NCI-H82 (cell line): ENCODE results near the gene HSD3B7.
A peak's percentile ranks its signal among the peaks of the same experiment; 100 is the strongest.
"Not testable (repeated sequence)": the region's sequence is repeated elsewhere in the genome, so short reads cannot be mapped to it uniquely, and the experiment has no call there.

Experiments
- DNase-seq: peaks from one replicate; lab custom pipeline; 2025; lab: John Stamatoyannopoulos, UW

Gene HSD3B7

DNA sequence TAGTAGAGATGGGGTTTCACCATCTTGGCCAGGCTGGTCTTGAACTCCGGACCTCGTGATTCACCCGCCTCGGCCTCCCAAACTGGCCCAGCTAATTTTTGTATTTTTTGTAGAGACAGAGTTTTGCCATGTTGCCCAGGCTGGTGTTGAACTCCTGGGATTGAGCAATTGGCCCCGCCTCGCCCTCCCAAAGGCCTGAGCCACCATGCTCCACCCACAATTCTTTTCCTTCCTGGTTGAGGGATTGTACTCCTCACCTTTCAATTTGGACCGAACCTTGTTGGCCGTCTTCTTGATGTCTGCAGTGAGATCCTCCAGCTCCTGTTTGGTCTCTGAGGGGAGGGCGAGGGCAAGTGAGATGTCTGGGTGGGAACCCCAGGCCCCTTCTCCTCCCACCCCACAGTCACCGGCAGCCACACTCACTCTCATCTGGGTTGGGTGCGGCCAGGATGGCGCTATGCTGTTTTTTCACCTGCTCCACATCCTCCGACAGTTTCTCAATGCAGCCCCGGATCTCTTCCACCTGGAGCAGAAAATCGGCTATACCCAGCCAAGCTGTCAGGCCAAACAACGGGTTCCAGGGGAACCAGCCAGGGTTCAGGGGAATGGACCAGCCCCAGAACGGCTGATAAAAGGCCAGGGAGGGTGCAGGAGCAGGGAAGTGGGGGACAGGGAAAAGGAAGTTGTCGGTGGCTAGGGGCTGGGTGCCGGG lies 15.8 kb downstream of the HSD3B7 start:
- DNase-seq = no peak

DNA sequence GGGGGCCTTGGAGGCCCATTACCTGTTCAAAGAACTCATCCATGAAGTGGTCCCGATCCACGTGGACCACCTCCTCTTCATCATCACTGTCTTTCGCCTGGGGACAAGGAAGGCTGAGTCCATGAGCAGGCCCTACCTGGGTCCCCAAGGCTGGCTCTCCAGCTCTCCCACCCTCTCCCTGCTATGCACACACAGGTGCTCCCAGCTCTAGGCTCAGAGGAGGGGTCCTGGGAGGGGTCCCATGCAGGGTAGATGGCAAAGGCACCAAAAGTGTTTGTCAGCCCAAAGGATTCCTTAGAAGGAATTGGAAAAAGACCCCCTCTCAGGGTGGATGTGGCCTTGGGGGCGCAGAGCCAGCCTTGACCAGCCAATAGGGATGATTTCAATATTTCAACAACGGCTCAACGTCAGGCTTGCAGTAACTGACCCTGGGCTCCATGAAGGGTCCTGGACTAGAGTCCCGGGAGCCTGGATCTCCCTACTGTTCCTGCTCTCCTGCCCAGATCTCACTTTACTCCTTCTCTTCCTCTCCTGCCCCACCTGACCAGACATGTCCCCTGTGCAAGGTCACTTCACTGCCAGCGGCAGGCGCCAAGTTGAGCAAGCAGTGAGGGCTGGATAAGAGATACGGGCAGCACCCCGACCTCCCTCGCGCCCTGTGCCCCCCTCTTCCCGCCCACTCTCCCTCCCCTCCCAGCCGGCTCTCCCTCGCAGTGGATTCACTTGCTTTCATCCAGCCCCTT lies 16.7 kb downstream of the HSD3B7 start:
- no peak for DNase-seq

GRCh38 chr16:31002250-31002700 lies 17.3 kb downstream of the HSD3B7 start:
- no peak for DNase-seq

DNA sequence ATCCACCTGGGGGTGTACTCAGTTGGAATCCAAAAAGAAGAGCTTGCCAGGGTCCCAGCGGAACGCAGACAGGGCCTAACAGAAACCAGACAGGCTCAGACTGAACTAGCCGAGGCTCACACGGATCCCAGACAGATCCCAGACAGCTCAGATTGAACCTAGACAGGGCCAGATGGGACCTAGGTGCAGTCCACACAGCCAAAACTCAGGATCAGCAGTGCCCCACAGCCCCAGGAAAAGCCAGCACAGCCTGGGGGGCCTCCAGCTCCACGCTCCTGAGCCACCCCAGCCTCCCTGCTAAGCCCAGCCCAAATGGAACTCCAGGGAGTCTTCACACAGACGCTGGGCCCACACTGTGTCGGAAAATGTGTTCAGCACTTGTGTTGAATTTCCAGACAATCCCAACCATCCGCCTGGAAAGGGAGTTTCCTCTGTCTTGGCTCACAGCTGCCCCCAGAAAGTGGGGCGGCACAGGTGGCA lies 17.9 kb downstream of the HSD3B7 start:
- DNase-seq = peak; percentile 43

- DNase-seq = no peak
These were observed 18.7 kb downstream of the HSD3B7 start for GRCh38 chr16:31003744-31004143.

DNA sequence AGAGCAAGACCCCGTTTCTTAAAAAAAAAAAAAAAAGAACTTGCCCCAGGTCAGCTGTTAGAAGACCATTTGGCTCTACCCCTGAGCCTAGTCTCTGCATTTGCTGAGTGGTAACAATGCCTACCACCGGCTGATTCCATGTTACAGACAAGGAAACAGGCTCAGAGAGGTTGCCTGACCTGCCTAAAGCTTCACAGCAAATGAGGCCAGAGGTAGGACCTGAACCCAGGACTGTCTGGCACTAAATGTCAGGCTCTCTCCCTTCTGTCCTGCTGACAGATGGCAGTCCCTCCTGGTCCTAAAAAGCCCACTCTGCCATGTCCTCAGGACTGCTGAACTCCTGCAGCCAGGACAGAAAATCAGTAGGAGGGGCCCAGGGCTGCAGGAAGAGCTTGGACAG lies 19.7 kb downstream of the HSD3B7 start:
- no peak for DNase-seq

DNA sequence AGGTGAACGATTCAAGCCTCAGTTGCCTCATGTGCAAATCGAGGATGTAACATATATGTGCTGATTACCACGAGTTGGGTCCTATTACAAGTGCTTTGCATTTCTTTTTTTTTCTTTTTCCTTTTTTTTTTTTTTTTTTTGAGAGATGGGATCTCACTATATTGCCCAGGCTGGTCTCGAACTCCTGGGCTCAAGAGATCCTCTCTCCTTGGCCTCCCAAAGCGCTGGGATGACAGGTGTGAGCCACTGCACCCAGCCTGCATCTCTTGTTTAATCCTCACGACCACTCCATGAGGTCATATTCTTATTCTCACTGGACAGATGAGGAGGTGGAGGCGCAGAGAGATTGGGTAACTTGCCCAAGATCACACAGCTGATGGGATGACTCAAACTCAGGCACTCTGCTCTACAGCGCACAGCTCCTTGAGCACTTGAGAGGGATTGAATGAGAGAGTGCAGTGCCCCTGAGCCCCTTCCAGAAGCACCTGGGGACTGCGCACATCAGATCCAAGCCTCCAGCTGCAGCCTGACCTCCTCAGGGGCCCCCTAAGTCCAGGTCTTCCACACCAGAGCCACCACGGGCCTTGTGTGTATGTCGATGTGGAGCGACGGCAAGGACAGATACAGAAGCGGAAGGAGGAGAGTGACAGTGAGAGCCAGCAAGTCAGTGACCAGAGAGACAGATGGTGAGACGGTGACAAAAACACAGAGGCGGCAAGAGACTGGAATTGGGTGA lies 20.5 kb downstream of the HSD3B7 start:
- peak; percentile 52 for DNase-seq

DNA sequence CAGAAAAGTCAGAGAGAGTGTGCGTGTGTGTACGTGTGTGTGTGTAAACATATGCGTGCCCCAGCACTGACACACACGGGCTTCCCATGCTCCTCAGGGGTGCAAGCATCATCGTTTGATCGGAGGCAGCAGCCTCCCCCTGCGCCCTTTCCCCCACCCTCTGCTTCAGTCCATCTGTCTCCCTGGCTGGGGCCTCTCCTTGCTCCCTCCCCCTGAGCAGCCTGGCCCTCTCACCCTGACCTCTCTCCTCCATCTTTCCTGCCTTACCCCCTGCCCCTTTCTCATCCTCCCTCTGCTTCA lies 21.0 kb downstream of the HSD3B7 start:
- DNase-seq = peak; percentile 79

DNA sequence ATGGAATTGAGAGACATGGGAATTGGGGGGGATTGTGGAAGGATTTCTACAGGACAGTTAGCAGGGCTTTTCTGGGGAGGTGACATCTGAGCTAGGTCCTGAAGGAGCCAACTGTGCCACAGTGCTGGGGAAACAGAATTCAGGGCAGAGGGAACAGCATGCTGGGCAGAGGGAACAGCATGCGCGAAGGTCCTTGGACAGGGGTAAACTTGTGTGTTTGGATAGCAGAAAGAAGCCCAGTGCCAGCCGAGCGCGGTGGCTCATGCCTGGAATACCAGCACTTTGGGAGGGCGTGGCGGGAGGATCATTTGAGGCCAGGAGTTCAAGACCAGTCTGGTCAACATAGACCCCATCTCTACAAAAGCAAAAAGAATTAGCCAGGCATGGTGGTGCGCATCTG lies 21.6 kb downstream of the HSD3B7 start:
- DNase-seq = no peak

DNA sequence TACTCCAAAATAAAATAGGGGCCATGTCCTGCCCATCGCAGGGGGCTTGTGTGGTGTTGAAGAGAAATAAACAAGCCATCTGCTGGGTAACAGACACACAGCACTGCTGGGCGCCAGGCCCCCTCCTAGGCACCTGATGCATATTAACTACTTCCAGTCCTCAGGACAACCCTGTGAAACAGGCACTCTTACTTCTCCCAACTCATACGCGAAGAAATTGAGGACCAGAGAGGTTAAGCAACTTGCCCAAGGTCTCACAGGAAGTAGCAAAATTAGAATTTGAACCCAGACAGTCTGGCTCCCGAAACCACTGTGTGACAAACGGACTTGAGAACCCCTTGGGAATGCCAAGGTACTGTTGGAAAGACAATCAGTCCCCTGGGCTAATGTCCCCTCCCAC lies 22.7 kb downstream of the HSD3B7 start:
- no peak for DNase-seq

- no peak for DNase-seq
These were observed 23.1 kb downstream of the HSD3B7 start for GRCh38 chr16:31008149-31008548.

GRCh38 chr16:31008551-31008950 lies 23.5 kb downstream of the HSD3B7 start:
- no peak for DNase-seq

DNA sequence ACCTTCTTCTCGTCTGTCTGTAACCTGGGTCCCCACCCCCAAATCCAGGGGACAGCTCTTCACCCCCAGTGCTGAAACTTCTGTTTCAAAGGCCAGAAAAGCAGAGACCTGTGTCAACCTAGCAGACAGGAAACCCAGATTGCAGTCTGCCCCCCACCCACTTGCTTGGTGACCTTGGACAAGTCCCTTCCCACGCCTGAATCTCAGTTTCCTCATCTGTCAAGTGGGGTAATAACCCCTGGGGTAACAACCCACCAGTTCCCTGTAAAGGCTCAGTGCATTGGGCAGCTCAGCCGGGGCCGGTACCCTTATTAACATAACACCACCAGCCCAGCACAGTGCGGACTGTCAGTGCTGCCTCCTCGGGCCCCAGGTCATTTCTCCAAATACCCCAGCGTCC lies 24.1 kb downstream of the HSD3B7 start:
- no peak for DNase-seq

DNA sequence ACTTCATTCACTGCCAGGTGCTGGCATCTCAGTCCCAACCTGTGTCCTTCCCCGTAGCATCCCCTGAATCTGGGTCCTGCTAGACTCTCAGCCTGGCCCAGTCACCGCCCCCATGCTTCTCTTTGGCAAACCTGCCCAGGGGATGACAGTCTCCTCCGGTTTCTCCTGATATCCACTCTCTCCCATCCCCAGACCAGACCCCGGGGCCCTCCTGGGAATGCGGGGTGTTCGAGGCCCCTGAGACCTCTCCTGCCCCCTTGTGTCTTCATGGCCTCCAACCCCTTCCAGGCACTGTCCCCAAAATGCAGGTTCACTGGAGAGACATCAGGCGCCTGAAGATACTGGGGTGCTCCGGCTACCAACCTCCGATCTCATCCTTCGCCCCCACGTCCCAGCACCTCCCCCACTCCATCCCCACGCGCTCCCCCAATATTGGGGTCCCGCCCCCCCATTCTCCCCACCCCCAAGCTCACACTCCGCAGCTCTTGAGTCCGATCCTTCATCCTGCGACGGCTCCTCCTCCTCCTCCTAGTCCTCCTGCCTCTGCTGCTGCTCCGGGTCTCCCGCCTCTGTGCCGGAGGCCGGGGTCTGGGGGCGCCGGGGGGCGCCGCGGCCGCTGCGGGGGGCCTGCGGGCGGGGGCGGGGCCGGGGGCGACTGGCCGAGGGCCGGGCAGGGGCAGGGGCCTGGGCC lies 25.0 kb downstream of the HSD3B7 start:
- peak; percentile 9 for DNase-seq

DNA sequence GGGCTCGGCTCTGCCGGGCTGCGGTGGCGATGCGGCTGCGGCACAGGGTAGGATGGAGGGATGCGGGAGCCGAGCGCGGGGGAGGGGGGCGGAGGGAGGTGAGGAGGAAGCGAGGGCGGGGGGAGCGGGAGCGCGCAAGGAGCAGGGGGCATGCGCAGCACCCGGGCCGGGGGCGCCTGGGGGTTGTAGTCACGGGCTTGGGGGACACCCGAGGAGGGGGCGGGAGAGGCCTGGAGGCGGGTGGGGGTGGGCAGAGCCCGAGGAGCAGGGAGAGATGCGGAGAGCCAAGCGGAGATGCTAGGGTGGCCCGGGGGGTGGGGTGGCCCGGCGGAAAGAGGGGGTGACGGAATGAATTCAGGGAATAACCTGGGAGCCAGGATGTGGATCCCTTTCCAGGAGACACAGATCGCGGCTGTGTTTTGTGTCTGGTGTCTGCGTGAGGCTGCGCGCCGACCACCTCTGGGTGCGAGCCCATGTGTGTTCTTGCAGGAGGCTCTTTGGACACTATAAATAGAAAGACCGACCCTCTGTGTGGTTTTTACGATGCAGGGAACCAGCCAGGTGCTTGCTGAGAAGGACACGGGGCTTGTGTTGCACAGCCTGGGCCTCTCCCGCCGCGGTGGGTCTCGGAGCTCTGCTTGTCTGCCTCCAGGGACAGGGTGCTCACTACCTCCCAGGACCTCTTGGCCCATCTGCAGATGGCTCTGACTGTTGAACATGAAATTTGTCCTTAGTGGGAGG lies 25.7 kb downstream of the HSD3B7 start, which contains the start of gene STX1B:
TSS of gene STX1B (minus strand) at position 54 of the 741 bp plus-strand sequence. CDS start 242 bp downstream, outside the sequence.
- peak; percentile 70 for DNase-seq

- DNase-seq = not testable (repeated sequence)
These were observed 26.8 kb downstream of the HSD3B7 start for GRCh38 chr16:31011815-31012214.

DNA sequence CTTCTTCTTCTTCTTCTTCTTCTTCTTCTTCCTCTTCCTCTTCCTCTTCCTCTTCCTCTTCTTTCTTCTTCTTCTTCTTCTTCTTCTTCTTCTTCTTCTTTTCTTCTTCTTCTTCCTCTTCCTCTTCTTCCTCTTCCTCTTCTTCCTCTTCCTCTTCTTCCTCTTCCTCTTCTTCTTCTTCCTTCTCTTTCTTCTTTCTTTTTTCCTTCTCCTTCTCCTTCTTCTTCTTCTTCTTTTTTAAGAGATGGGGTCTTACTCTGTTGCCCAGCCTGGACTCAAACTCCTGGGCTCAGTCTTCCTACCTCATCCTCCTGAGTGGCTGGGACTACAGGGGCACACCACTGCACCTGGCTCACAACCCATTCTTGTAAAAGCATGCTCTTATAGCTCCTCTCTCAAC lies 28.3 kb downstream of the HSD3B7 start:
- not testable (repeated sequence) for DNase-seq

DNA sequence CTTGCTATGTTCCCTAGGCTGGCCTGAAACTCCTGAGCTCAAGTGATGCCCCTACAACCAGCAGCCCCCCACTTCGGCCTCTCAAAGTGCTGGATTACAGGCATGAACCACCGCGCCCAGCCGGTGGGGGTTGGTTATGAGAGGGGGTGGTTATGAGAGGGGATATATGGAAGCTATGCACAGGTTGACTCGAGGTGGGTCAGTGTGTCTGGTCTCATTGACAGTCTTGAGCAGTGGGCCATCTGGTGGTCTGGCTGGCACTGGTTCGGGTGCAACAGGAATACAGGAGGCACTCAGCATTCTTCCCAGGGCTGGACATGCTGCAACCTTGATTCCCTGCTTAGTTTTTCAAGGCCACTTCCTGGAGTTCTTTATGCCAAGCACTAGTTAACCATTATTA lies 31.0 kb downstream of the HSD3B7 start:
- peak; percentile 31 for DNase-seq

DNA sequence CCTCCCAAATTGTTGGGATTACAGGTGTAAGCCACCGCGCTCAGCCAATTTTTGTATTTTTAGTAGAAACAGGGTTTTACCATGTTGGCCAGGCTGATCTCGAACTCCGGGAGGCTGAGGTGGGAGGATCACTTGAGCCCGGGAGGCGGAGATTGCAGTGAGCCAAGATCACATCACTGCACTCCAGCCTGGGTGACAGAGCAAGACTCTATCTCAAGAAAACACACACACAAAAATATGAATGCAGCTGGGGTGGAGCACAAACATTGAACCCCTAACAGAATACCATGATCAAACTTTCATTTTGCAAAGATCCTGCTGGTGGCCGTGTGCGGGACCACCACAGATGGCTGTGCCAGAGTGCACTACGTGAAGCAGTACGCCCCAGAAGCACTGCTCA lies 32.7 kb downstream of the HSD3B7 start:
- not testable (repeated sequence) for DNase-seq

GRCh38 chr16:31020536-31020935 lies 35.5 kb downstream of the HSD3B7 start:
- no peak for DNase-seq

DNA sequence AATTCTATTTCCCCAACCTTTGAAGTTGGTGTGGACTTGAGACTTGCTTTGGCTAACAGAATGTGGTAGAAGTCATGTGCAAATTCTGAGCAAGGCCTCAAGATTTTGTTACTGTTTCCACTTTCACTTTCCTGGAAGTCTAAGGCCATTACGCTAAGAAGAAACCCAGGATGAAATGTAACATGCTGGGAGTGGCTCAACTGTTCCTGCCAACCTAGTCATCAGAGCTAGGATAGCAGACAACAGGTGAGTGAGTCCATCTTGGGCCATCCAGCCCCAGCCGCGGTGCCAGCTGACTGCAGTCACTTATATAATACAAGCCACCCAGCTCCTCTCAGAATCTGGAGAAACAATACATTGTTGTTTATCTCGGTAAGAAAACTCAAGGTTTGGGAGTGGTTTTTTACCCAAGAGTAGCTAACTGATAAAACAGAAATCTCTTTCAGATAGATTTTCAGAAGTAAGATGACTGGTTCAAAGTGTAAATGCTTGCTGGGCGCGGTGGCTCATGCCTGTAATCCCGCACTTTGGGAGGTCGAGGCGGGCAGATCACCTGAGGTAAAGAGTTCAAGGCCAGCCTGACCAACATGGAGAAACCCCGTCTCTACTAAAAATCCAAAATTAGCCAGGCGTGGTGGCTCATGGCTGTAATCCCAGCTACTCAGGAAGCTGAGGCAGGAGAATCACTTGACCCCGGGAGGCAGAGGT lies 37.7 kb downstream of the HSD3B7 start:
- no peak for DNase-seq
